Prostate gland (tissue), 2 donors: ENCODE data around the gene KLHDC7B.

Experiments
- CTCF ChIP-seq, 4 experiments: fragments of 200-600 bp in 2 of 4; fragments of 450-650 bp in 2 of 4; sonication (generic) in 2 of 4; IDR thresholded peaks; 1 replicate in 3 of 4; 2 replicates in 1 of 4; pipeline ENCODE4 v1.5.1; 2016 to 2019; ENCODE audit warnings: antibody characterized with exemption in 4 of 4, mild to moderate bottlenecking in 2 of 4, moderate library complexity in 2 of 4
- POLR2A ChIP-seq: fragments of 450-650 bp; IDR thresholded peaks from one replicate; pipeline ENCODE4 v1.6.1; 2016; ENCODE audit warnings: antibody characterized with exemption, mild to moderate bottlenecking
- POLR2AphosphoS5 ChIP-seq: sonication (generic); formaldehyde crosslinking; IDR thresholded peaks from one replicate; pipeline ENCODE4 v1.6.1; 2017; ENCODE audit warnings: antibody characterized with exemption

GRCh38 chr22:50517495-50518260 lies 28.0 kb upstream of the KLHDC7B start:
- no peak for TF ChIP-seq CTCF (IDR thresholded peaks at IDR 0.05)
- TF ChIP-seq POLR2A, result no peak
- no peak for TF ChIP-seq POLR2AphosphoS5
